ENCODE measurements around the gene FRRS1L.

GRCh38 chr9:109168170-109168569 lies 1.1 kb upstream of the FRRS1L start:
- TF ChIP-seq CTCF (IDR thresholded peaks at IDR 0.05) (no peak), POLR2AphosphoS5 (IDR thresholded peaks at IDR 0.05) (no peak)
